Measurements from ENCODE around the gene MTHFD1L. TPM values are rescaled to one million over a fixed set of nuclear protein-coding genes. Genes with fewer than 3 reads are reported as not detected.

The MTHFD1L gene
- total and polyA plus RNA-seq, 2 of the 8 experiments (the other 6 are each of a cell fraction or from before 2014, with no cell fraction given) = 29.2 to 105 TPM

DNA sequence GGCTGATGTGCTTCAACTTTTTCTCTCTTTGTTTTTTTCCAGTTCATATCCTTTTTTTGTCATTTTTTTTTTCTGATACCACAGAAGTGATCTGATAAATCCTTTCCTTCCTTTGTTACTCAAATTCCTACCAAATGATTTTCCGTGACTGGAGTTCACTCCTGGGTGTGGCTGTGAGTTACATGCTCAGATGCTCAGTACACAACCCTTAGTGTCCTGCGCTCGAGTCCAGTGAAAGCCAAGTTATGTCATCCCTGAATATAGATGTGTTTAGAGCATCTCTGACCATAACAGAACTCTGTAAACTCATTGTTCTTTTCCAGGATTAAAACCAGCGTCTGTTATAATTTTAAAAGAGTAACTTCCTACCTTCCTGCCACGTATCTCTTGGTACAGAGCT is 227.1 kb downstream of the MTHFD1L start (continued):
- no peak for TF ChIP-seq SIRT6 (IDR thresholded peaks at IDR 0.05; ENCODE audit: low read length)
- no peak for TF ChIP-seq PHF8 (conservative IDR thresholded peaks at IDR 0.05; ENCODE audit: low read depth, low read length)
- TF ChIP-seq SAP30 (IDR thresholded peaks at IDR 0.05; ENCODE audit: insufficient read depth, insufficient replicate concordance, low read length) = no peak
- TF ChIP-seq SIX5 (IDR thresholded peaks at IDR 0.05; ENCODE audit: low read depth, low read length) = no peak
- TF ChIP-seq SP2 (IDR thresholded peaks at IDR 0.05; ENCODE audit: low read length) = no peak
- TF ChIP-seq BRCA1 (IDR thresholded peaks at IDR 0.05; ENCODE audit: low read depth, low read length) = no peak
- TF ChIP-seq SRF (IDR thresholded peaks at IDR 0.05; ENCODE audit: low read depth, low read length) = no peak
- TF ChIP-seq ZNF274 (IDR thresholded peaks at IDR 0.05; ENCODE audit: borderline replicate concordance, extremely low read depth, low read length) = no peak
- no peak for TF ChIP-seq CHD1 (IDR thresholded peaks at IDR 0.05; ENCODE audit: low read depth, low read length)

All from H1 (cell line).